Heart left ventricle (tissue), 13 donors: ENCODE measurements around the gene HBZ.

Experiments
- CTCF ChIP-seq, 12 donors: fragments of 200-600 bp; sonication (generic) in 4 of 12; IDR thresholded peaks; one replicate each; pipeline versions ENCODE4 v1.5.0 to v1.8.0; 2018 to 2022; ENCODE audit warnings: antibody characterized with exemption in 12 of 12, mild to moderate bottlenecking in 5 of 12
- POLR2A ChIP-seq, 2 donors: fragments of 450-650 bp; IDR thresholded peaks; one replicate each; pipeline ENCODE4 v1.6.1; 2017; ENCODE audit warnings: antibody characterized with exemption in 2 of 2, mild to moderate bottlenecking in 2 of 2, moderate library complexity in 2 of 2
- donor health status: ischemic (EF 13 %, LVEDD 7.1; RV severe dilation, severe dysfunction).
- donor health status: DM: no; HTN: yes; CAD: no.
- donor health status: DM: no; HTN: no; CAD: no.
- donor health status: ischemic (EF 25% LVEDD 6.9; RV normal size, moderate dysfunction).
- donor health status: ischemic (EF 25% LVEDD 5.7; RV mildly dilated, moderate dysfunction).
- donor health status: ischemic (EF 35%, LVEDD 5.7; RV mildly dilated, moderate dysfunction).
- donor health status: nonischemic (EF 11% LVEDD 7.7; RV severe dilation, severe dysfunction).
- donor health status: DM: yes; HTN: yes; CAD: no.
- donor health status: PGD.
- donor health status: ischemic (EF 29% LVEDD 5.4; RV normal size, mild dysfunction).
- donor health status: nonischemic (EF 23%, LVEDD 6.1; RV moderate dilation, normal function).

GRCh38 chr16:133716-134115 lies 18.7 kb upstream of the HBZ start:
- no peak for TF ChIP-seq CTCF (IDR thresholded peaks at IDR 0.05)
- TF ChIP-seq POLR2A (IDR thresholded peaks at IDR 0.05) = no peak
